ENCODE results near the gene PRKCZ. TPM values are rescaled to one million over a fixed set of nuclear protein-coding genes. Genes with fewer than 3 reads are reported as not detected.

The PRKCZ gene
- total RNA-seq, 1 experiment from 2014 or later = 56.8 TPM

DNA sequence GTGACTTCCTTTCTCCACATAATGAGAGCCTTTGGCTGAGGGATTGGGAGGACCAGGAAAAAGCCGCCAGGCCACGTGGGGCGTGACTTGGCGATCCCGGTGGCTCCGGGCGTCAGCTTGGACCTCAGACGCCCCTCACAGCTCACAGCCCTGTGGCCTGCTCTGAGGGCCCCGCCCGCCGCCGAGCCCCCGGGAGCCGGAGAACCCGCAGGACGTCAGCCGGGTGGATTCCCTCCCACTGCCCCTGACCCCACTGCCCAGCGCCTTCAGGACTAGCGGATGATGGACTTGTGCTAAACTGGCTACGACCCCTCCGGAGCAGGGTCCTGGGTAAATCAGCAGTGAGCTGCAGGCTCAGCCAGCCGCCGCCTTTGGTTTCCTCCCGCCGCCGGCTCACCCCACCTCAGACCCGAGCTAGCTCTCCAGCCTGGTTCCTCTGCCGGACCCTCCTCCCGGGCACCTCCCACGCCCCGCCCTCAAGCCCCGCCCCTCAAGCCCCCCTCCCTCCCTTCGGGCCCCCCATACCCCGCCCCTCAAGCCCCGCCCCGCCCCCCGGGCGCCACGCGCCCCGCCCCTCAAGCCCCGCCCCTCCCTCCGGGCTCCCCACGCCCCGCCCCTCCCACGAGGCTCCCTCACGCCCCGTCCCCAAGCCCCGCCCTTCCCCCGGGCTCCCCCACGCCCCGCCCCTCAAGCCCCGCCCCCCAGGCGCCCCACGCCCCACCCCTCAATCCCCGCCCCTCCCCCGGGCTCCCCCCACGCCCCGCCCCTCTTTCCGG, 154.4 kb downstream of the PRKCZ start:
- no peaks in the 10 kb centered on the region for H3K9me3 ChIP-seq (ENCODE audit: low read length)

DNA sequence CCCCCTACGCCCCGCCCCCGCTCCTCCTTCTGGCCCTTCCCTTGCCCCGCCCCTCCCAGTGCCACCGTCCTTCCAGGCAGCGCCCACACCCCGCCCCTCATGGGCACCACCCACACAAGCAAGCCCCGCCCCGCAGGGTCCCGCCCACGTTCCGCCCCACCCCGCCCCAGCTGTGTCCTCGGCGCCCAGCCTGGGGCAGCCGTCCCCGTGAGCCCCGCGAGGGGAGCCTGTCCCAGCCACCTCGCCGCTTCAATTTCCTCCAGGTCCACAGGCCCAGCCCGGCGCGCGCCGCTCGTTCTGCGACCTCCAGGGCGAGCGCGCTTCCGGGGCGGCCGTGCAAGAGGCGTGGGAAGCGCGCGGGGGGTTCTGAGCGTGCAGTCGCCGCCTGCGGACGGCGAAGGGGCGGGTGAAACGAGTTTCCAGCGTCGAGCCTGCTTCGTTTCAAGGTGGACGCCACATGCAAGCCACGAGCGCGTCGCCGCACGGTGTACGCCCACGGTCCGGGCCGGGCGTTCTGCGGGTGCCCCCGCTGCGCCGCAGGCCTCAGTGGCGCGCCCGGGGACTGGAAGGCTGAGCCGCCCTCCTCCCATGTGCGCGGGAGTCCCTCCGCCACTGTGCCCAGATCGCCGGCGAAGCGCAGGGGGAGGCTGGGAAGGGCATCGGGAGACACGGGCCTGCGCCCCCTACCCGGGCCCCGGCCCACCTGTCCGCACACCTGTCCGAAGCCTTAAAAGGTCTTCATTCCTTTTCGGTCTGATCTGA, 155.2 kb downstream of the PRKCZ start:
- Histone ChIP-seq H3K4me2 (ENCODE audit: low read length) (peak overlapping the region; percentile 90), H3K9me2 (replicated peaks; ENCODE audit: low read length) (no peaks in the 10 kb centered on the region), H3K9ac (ENCODE audit: low read length) (no peak overlapping the region), H2AFZ (ENCODE audit: low read length) (peak overlapping the region; percentile 76), H3K36me3 (ENCODE audit: low read depth, low read length) (no peaks in the 10 kb centered on the region), H3K4me1 (ENCODE audit: insufficient read depth, low read length) (peaks cover 40% of the 10 kb centered on the region), H3K79me2 (ENCODE audit: low read length) (peaks cover 7% of the 10 kb centered on the region), H3K9me3 (ENCODE audit: low read length) (no peaks in the 10 kb centered on the region), H4K20me1 (ENCODE audit: low read length) (no peaks in the 10 kb centered on the region), H3K4me3 (ENCODE audit: low read length) (peak overlapping the region; percentile 64), H3K27ac (ENCODE audit: low read length) (no peak overlapping the region), H3K27me3 (ENCODE audit: low read length) (no peaks in the 10 kb centered on the region), H3F3A (ENCODE audit: low read length, unreplicated experiment) (no peaks in the 10 kb centered on the region)
- DNase-seq (peak; percentile 93), ATAC-seq (peak; percentile 31)
- POLR2A ChIA-PET (ENCODE audit: unreplicated experiment) = interaction anchor here (0.7 kb wide), 1 partner anchor 24 kb away, joined by 3 read pairs; no protein-coding TSS in a partner anchor
- CTCF ChIA-PET = interaction anchor here (1.4 kb wide), 1 partner anchor 176 kb away, joined by 4 read pairs; no protein-coding TSS in a partner anchor
- no TSS peak for BruUV-seq (replicated peaks)
- TF ChIP-seq, protein P1, sequence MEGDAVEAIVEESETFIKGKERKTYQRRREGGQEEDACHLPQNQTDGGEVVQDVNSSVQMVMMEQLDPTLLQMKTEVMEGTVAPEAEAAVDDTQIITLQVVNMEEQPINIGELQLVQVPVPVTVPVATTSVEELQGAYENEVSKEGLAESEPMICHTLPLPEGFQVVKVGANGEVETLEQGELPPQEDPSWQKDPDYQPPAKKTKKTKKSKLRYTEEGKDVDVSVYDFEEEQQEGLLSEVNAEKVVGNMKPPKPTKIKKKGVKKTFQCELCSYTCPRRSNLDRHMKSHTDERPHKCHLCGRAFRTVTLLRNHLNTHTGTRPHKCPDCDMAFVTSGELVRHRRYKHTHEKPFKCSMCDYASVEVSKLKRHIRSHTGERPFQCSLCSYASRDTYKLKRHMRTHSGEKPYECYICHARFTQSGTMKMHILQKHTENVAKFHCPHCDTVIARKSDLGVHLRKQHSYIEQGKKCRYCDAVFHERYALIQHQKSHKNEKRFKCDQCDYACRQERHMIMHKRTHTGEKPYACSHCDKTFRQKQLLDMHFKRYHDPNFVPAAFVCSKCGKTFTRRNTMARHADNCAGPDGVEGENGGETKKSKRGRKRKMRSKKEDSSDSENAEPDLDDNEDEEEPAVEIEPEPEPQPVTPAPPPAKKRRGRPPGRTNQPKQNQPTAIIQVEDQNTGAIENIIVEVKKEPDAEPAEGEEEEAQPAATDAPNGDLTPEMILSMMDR (conservative IDR thresholded peaks at IDR 0.05; ENCODE audit: low read depth, low read length) = no peak
- no peak for TF ChIP-seq EZH2phosphoT487 (IDR thresholded peaks at IDR 0.05; ENCODE audit: borderline replicate concordance, low read length)
- TF ChIP-seq EZH2 (IDR thresholded peaks at IDR 0.05; ENCODE audit: low read length, unreplicated experiment) = no peak
- intact Hi-C loops (cut with micrococcal nuclease) = loop anchor here (5.0 kb wide), 1 partner anchor 107 kb away; no protein-coding TSS in a partner anchor

More for the DNA sequence above, 154.4 kb downstream of the PRKCZ start:
- H3K27ac ChIP-seq (ENCODE audit: low read length) = no peak overlapping the region
- no peaks in the 10 kb centered on the region for H3F3A ChIP-seq (ENCODE audit: low read length, unreplicated experiment)
- ATAC-seq (peak; percentile 16), DNase-seq (peak; percentile 67)
- peak overlapping the region; percentile 63 for H2AFZ ChIP-seq (ENCODE audit: low read length)
- intact Hi-C loops (cut with micrococcal nuclease) = loop anchor here (5.0 kb wide), 1 partner anchor 108 kb away; no protein-coding TSS in a partner anchor
- POLR2A ChIA-PET (ENCODE audit: unreplicated experiment) = interaction anchor here (0.7 kb wide), 1 partner anchor 25 kb away, joined by 3 read pairs; no protein-coding TSS in a partner anchor
- H3K36me3 ChIP-seq (ENCODE audit: low read depth, low read length) = no peaks in the 10 kb centered on the region
- H3K9ac ChIP-seq (ENCODE audit: low read length) = peak overlapping the region; percentile 46
- peak overlapping the region; percentile 93 for H3K4me2 ChIP-seq (ENCODE audit: low read length)
- TF ChIP-seq EZH2phosphoT487 (IDR thresholded peaks at IDR 0.05; ENCODE audit: borderline replicate concordance, low read length) (no peak), EZH2 (IDR thresholded peaks at IDR 0.05; ENCODE audit: low read length, unreplicated experiment) (no peak)
- TF ChIP-seq, protein P1 (conservative IDR thresholded peaks at IDR 0.05; ENCODE audit: low read depth, low read length) = no peak
- H3K27me3 ChIP-seq (ENCODE audit: low read length) = no peaks in the 10 kb centered on the region
- CTCF ChIA-PET = interaction anchor here (1.4 kb wide), 1 partner anchor 177 kb away, joined by 4 read pairs; no protein-coding TSS in a partner anchor
- H3K4me3 ChIP-seq (ENCODE audit: low read length) = peak overlapping the region; percentile 64
- H4K20me1 ChIP-seq (ENCODE audit: low read length) = no peaks in the 10 kb centered on the region
- peaks cover 13% of the 10 kb centered on the region for H3K79me2 ChIP-seq (ENCODE audit: low read length)
- peaks cover 45% of the 10 kb centered on the region for H3K4me1 ChIP-seq (ENCODE audit: insufficient read depth, low read length)
- H3K9me2 ChIP-seq (replicated peaks; ENCODE audit: low read length) = no peaks in the 10 kb centered on the region
- no TSS peak for BruUV-seq (replicated peaks)

Measured in PC-3 (cell line).